HepG2 (cell line): ENCODE data around the gene FNDC7. TPM values are rescaled to one million over a fixed set of nuclear protein-coding genes. Genes with fewer than 3 reads are reported as not detected.
A peak's percentile ranks its signal among the peaks of the same experiment; 100 is the strongest.

Source experiments
- ATAC-seq: fragments of 200-7000 bp; cut with Tn5 transposase; 3 replicates; pipeline ENCODE4 v1.9.1; 2020; ENCODE audit warnings: mild to moderate bottlenecking, moderate library complexity
- BruUV-seq: library from RNA; stranded (reverse); fragments of 400-500 nt; replicated peaks from 2 replicates; lab custom pipeline; 2021; lab: Mats Ljungman, UMichigan
- CTCF ChIA-PET: fragments of 300-600 bp; formaldehyde crosslinking; extraction: SDS; loops from one replicate; lab custom pipeline; 2021; ENCODE audit warnings: low total read pairs, inconsistent platforms, low intra/inter-chr PET ratio; lab: Yijun Ruan, JAX
- POLR2A ChIA-PET: fragments of 350-600 bp; sonication (Branson Sonifier 250); formaldehyde crosslinking; loops from one replicate; lab custom pipeline; 2020; ENCODE audit warnings: antibody characterized with exemption, inconsistent platforms; lab: Yijun Ruan, JAX
- DNase-seq: peaks from one replicate; pipeline ENCODE4 v3.0.0-alpha.2; 2015; ENCODE audit warnings: low spot score
- FAIRE-seq: peaks from 3 replicates; lab custom pipeline; 2011; peaks lifted over from hg19 to GRCh38; lab: Jason Lieb, UNC
- H2AFZ ChIP-seq: one replicate; pipeline ENCODE4 v1.6.1; 2011; ENCODE audit warnings: low read length, inconsistent platforms
- H3K27ac ChIP-seq: fragments of 300-600 bp; 3 replicates; pipeline ENCODE4 v1.8.0; 2011; ENCODE audit warnings: mixed run types, mild to moderate bottlenecking, mixed read lengths, low read length, inconsistent platforms; ENCODE audit not compliant: insufficient read depth; ENCODE audit errors: extremely low read length
- H3K27me3 ChIP-seq, 2 experiments: fragments of 200-600 bp in 1 of 2; 2 replicates in 1 of 2; 3 replicates in 1 of 2; pipeline versions ENCODE4 v1.6.0 to v1.8.0; 2011; ENCODE audit warnings: low read length in 2 of 2, mild to moderate bottlenecking in 2 of 2, moderate library complexity in 2 of 2, inconsistent platforms in 1 of 2; ENCODE audit not compliant: insufficient read depth in 2 of 2, control insufficient read depth in 1 of 2
- H3K36me3 ChIP-seq, 2 experiments: fragments of 200-600 bp in 1 of 2; replicated peaks in 1 of 2; 2 replicates in 1 of 2; 3 replicates in 1 of 2; pipeline versions ENCODE4 v1.5.1 to v1.8.0; 2011; ENCODE audit warnings: low read length in 2 of 2, inconsistent platforms in 1 of 2; ENCODE audit not compliant: insufficient read depth in 2 of 2, control insufficient read depth in 1 of 2
- H3K4me1 ChIP-seq: 2 replicates; pipeline ENCODE4 v1.5.1; 2012; ENCODE audit warnings: low read length, inconsistent platforms; ENCODE audit not compliant: insufficient read depth
- H3K4me2 ChIP-seq: 2 replicates; pipeline ENCODE4 v1.6.0; 2011; ENCODE audit warnings: low read depth, low read length, inconsistent platforms
- H3K4me3 ChIP-seq, 3 experiments: fragments of 200-600 bp in 1 of 3; sonication (generic), shearing (Covaris generic) in 1 of 3; replicated peaks in 1 of 3; 2 replicates each; pipeline ENCODE4 v1.5.1; 2011 to 2016; ENCODE audit warnings: low read length in 3 of 3, inconsistent platforms in 2 of 3, low read depth in 2 of 3, mild to moderate bottlenecking in 2 of 3, control low read depth in 1 of 3, mixed read lengths in 1 of 3; ENCODE audit not compliant: insufficient read depth in 1 of 3
- H3K79me2 ChIP-seq: one replicate; pipeline ENCODE4 v1.6.1; 2011; ENCODE audit warnings: low read length, inconsistent platforms; ENCODE audit not compliant: insufficient read depth
- H3K9ac ChIP-seq: 2 replicates; pipeline ENCODE4 v1.6.0; 2011; ENCODE audit warnings: mild to moderate bottlenecking, low read depth, low read length, inconsistent platforms; ENCODE audit not compliant: insufficient read depth
- H3K9me3 ChIP-seq: 2 replicates; pipeline ENCODE4 v1.5.1; 2012; ENCODE audit warnings: mild to moderate bottlenecking, low read length
- H4K20me1 ChIP-seq: 2 replicates; pipeline ENCODE4 v1.6.0; 2011; ENCODE audit warnings: inconsistent platforms, mild to moderate bottlenecking, low read length, moderate library complexity; ENCODE audit not compliant: insufficient read depth
- CEBPG ChIP-seq: IDR thresholded peaks from 2 replicates; pipeline ENCODE4 v1.6.1; 2016
- E2F5 ChIP-seq: sonication (generic); formaldehyde crosslinking; conservative IDR thresholded peaks from 2 replicates; pipeline ENCODE4 v1.4.0; 2020; ENCODE audit warnings: missing genetic modification reagents
- HDAC2 ChIP-seq: sonication (generic); formaldehyde crosslinking; IDR thresholded peaks from 2 replicates; pipeline ENCODE4 v1.4.0; 2020; ENCODE audit warnings: missing genetic modification reagents
- MAFK ChIP-seq, 2 experiments: IDR thresholded peaks in 1 of 2; conservative IDR thresholded peaks in 1 of 2; 2 replicates each; pipeline ENCODE4 v1.6.1; 2011; ENCODE audit warnings: improper control_type of control experiment in 2 of 2, low read length in 2 of 2
- MTERF4 ChIP-seq: sonication (generic); formaldehyde crosslinking; IDR thresholded peaks from 2 replicates; pipeline ENCODE4 v1.8.0; 2023; ENCODE audit warnings: mild to moderate bottlenecking, missing genetic modification reagents
- NCOA2 ChIP-seq: sonication (generic); formaldehyde crosslinking; IDR thresholded peaks from 2 replicates; pipeline ENCODE4 v1.8.0; 2022; ENCODE audit warnings: inconsistent platforms
- TRIM24 ChIP-seq: sonication (generic); formaldehyde crosslinking; IDR thresholded peaks from 2 replicates; pipeline ENCODE4 v1.8.0; 2022; ENCODE audit warnings: mild to moderate bottlenecking, missing genetic modification reagents
- ZBTB7A ChIP-seq: sonication (generic); formaldehyde crosslinking; IDR thresholded peaks from 2 replicates; pipeline ENCODE4 v1.8.0; 2022; ENCODE audit warnings: mild to moderate bottlenecking, missing genetic modification reagents
- ZNF207 ChIP-seq: fragments of 450-650 bp; IDR thresholded peaks from 2 replicates; pipeline ENCODE4 v1.6.1; 2016; ENCODE audit warnings: antibody characterized with exemption, borderline replicate concordance
- ZNF275 ChIP-seq: sonication (generic); formaldehyde crosslinking; IDR thresholded peaks from 2 replicates; pipeline ENCODE4 v1.8.0; 2022; ENCODE audit warnings: missing genetic modification reagents, mild to moderate bottlenecking, inconsistent platforms, borderline replicate concordance
- WGBS: methylation state at CpG from one replicate; pipeline ENCODE4 v1.1.6; 2017; ENCODE audit warnings: low lambda C conversion rate; 5-methylcytosine and 5-hydroxymethylcytosine counted together
- in situ Hi-C: cut with HindIII; loops from 2 replicates; pipeline ENCODE4 v1.10.0; 2017; ENCODE audit warnings: low pct_unique_long_range_greater_than_20kb; ENCODE audit not compliant: extremely low pct_ligation_motif_present
- intact Hi-C: fragments of 100-400 bp; cut with micrococcal nuclease; formaldehyde crosslinking; loops from one replicate; pipeline ENCODE4 v1.10.0; 2022; ENCODE audit not compliant: unreplicated experiment
- polyA plus RNA-seq, 8 experiments: library from polyadenylated mRNA; depleted of rRNA in 3 of 8; stranded (reverse) in 7 of 8; unstranded in 1 of 8; fragments of >200 nt; fragmentation: Illumina TruSeq in 4 of 8; extraction: Trizol in 4 of 8; gene quantifications; 2 replicates each; pipeline versions ENCODE4 v1.2.1 to v1.2.3, GENCODE V29; 2011 to 2016; ENCODE audit warnings: low read depth in 4 of 8, missing spikeins in 1 of 8, mixed read lengths in 1 of 8; ENCODE audit not compliant: insufficient read depth in 1 of 8
- total RNA-seq, 5 experiments: library from RNA; depleted of rRNA; stranded (reverse); fragments of >200 nt; fragmentation: Illumina TruSeq; extraction: Trizol; gene quantifications; 2 replicates each; pipeline ENCODE4 v1.2.3, GENCODE V29; 2016; ENCODE audit warnings: low read depth in 1 of 5

Gene FNDC7
- total and polyA plus RNA-seq, 2 of the 13 experiments (the other 11 are each of a cell fraction or from before 2014, with no cell fraction given): 0.03 TPM; not detected in 1

GRCh38 chr1:108753363-108753762 is 40.7 kb downstream of the FNDC7 start:
- in situ Hi-C loops: no loop called here
- TF ChIP-seq TRIM24 (CRISPR knock-in tag) (no peak), MAFK (conservative IDR thresholded peaks at IDR 0.05 in 1 of 2, IDR thresholded peaks at IDR 0.05 in 1 of 2; ENCODE audit: low read length in 2 of 2) (peak in 1 of 2 experiments; percentile 52; a peak in 2 of 4 replicates)
- TF ChIP-seq, all 625 proteins: peak for 1
- POLR2A ChIA-PET: no interaction called here
- no peak for DNase-seq
- Histone ChIP-seq H2AFZ (no peak overlapping the region), H3K27ac (no peak overlapping the region), H4K20me1 (no peaks in the 10 kb centered on the region), H3K27me3 (no peaks in the 10 kb centered on the region), H3K79me2 (no peaks in the 10 kb centered on the region), H3K9ac (no peak overlapping the region), H3K9me3 (no peaks in the 10 kb centered on the region), H3K4me1 (no peaks in the 10 kb centered on the region), H3K4me2 (no peak overlapping the region), H3K4me3 (no peak overlapping the region), H3K36me3 (peaks cover 1 to 8% of the 10 kb centered on the region in 2 experiments; a peak in 3 of 5 replicates)
- intact Hi-C loops: no loop called here
- 63% methylated on average over 3 of the region's 3 CpGs for WGBS
- BruUV-seq: no TSS peak
- CTCF ChIA-PET: no interaction called here
- ATAC-seq: no peak
- FAIRE-seq: no peak

- POLR2A ChIA-PET: no interaction called here
- CTCF ChIA-PET: no interaction called here
- BruUV-seq: no TSS peak
- TF ChIP-seq CEBPG (CRISPR knock-in tag) (no peak), NCOA2 (no peak), MTERF4 (CRISPR knock-in tag) (no peak), ZNF207 (no peak), ZBTB7A (CRISPR knock-in tag) (no peak), ZNF275 (CRISPR knock-in tag) (no peak), HDAC2 (CRISPR knock-in tag) (no peak), E2F5 (CRISPR knock-in tag) (no peak)
Observed at GRCh38 chr1:108758796-108759195, 46.1 kb downstream of the FNDC7 start.

More at GRCh38 chr1:108758796-108759195, 46.1 kb downstream of the FNDC7 start:
- Histone ChIP-seq H3K9ac (no peak overlapping the region), H3K4me2 (no peak overlapping the region), H3K79me2 (no peaks in the 10 kb centered on the region), H3K27ac (no peak overlapping the region), H3K4me3 (no peak overlapping the region), H3K9me3 (no peaks in the 10 kb centered on the region), H3K36me3 (peaks cover 1 to 20% of the 10 kb centered on the region in 2 experiments; a peak in 2 of 5 replicates), H4K20me1 (no peaks in the 10 kb centered on the region), H3K27me3 (no peaks in the 10 kb centered on the region), H3K4me1 (no peaks in the 10 kb centered on the region), H2AFZ (no peak overlapping the region)
- intact Hi-C loops: no loop called here
- DNase-seq (no peak), ATAC-seq (no peak), FAIRE-seq (no peak)
- in situ Hi-C loops: no loop called here
